Measurements from ENCODE around the gene BRMS1L. TPM values are rescaled to one million over a fixed set of nuclear protein-coding genes. Genes with fewer than 3 reads are reported as not detected.

Gene BRMS1L
- total and polyA plus RNA-seq, 2 of the 4 experiments (the other 2 are of a cell fraction) = 1.8 to 6.2 TPM

GRCh38 chr14:35915775-35916174 is 89.6 kb downstream of the BRMS1L start:
- H2BK15ac ChIP-seq (ENCODE audit: low read depth, low read length) = no peak overlapping the region
- no peaks in the 10 kb centered on the region for H3K4me1 ChIP-seq (ENCODE audit: control insufficient read depth, insufficient read depth, low read length)
- no peak for TF ChIP-seq RAD21 (IDR thresholded peaks at IDR 0.05; ENCODE audit: low read length)
- no peak for TF ChIP-seq ELK1 (IDR thresholded peaks at IDR 0.05; ENCODE audit: borderline replicate concordance, low read depth, low read length)
- TF ChIP-seq RCOR1 (IDR thresholded peaks at IDR 0.05; ENCODE audit: insufficient replicate concordance, low read length) = no peak
- TF ChIP-seq BHLHE40 (IDR thresholded peaks at IDR 0.05; ENCODE audit: low read depth, low read length) = no peak
- no peak for TF ChIP-seq MXI1 (IDR thresholded peaks at IDR 0.05; ENCODE audit: borderline replicate concordance, low read depth, low read length)
- TF ChIP-seq SMC3 (IDR thresholded peaks at IDR 0.05; ENCODE audit: low read depth, low read length) = no peak
- no peak for TF ChIP-seq CTCF (conservative IDR thresholded peaks at IDR 0.05; ENCODE audit: low read depth, low read length)
- no peak for TF ChIP-seq MAZ (IDR thresholded peaks at IDR 0.05; ENCODE audit: borderline replicate concordance, low read depth, low read length)
- TF ChIP-seq CEBPB (IDR thresholded peaks at IDR 0.05; ENCODE audit: low read depth, low read length) = no peak
- no peak for TF ChIP-seq POLR2A (IDR thresholded peaks at IDR 0.05; ENCODE audit: low read depth, low read length)
- no peak overlapping the region for H3K23ac ChIP-seq (ENCODE audit: low read depth, low read length)
- no CpG with 5 or more reads among the region's 1 CpG for whole genome bisulfite sequencing, 2 experiments (ENCODE audit: extremely low coverage in 2 of 2, insufficient read length in 1 of 2)
- ChIA-PET CTCF (no interaction called here), POLR2A (ENCODE audit: unreplicated experiment) (no interaction called here)
- intact Hi-C loops (cut with micrococcal nuclease) (no loop called here), dilution Hi-C loops (cut with HindIII; ENCODE audit: low sequenced_read_pairs, unreplicated experiment) (no loop called here), in situ Hi-C loops (cut with MboI; ENCODE audit: low sequenced_read_pairs) (no loop called here)
- no peak overlapping the region for H2BK5ac ChIP-seq (ENCODE audit: low read depth, low read length, poor library complexity, severe bottlenecking)
- H3K9me1 ChIP-seq (ENCODE audit: insufficient read depth, low read length) = no peaks in the 10 kb centered on the region
- no peaks in the 10 kb centered on the region for H3K36me3 ChIP-seq (ENCODE audit: control insufficient read depth, insufficient read depth, low read length)
- no peak overlapping the region for H2AK5ac ChIP-seq (ENCODE audit: low read depth, low read length)
- H2AFZ ChIP-seq (replicated peaks; ENCODE audit: low read length, poor library complexity) = no peak overlapping the region
- no peak overlapping the region for H2BK120ac ChIP-seq (ENCODE audit: low read depth, low read length)
- no peak for ATAC-seq (ENCODE audit: low read depth)
- H4K8ac ChIP-seq (ENCODE audit: low read depth in 2 of 2, low read length in 2 of 2) = no peak overlapping the region
- no peak overlapping the region for H3K4me3 ChIP-seq (ENCODE audit: insufficient read depth, low read depth, low read length)
- no peak overlapping the region for H3K4ac ChIP-seq (ENCODE audit: low read depth, low read length)
- no peak overlapping the region for H4K5ac ChIP-seq (ENCODE audit: low read depth, low read length)
- H3K9me3 ChIP-seq (ENCODE audit: control insufficient read depth, insufficient read depth, low read length) = no peaks in the 10 kb centered on the region
- no peak overlapping the region for H3K18ac ChIP-seq (ENCODE audit: low read depth, low read length)
- H4K91ac ChIP-seq (ENCODE audit: insufficient read depth, low read depth, low read length) = no peak overlapping the region
- no peak overlapping the region for H3K4me2 ChIP-seq (ENCODE audit: low read depth, low read length)
- no TSS peak for BruUV-seq (replicated peaks)
- no peak overlapping the region for H3K27ac ChIP-seq (ENCODE audit: insufficient read depth, low read length)
- H3K14ac ChIP-seq (replicated peaks; ENCODE audit: low read depth, low read length) = no peak overlapping the region
- no peak for DNase-seq
- no peak overlapping the region for H3K56ac ChIP-seq (ENCODE audit: extremely low read depth, insufficient read depth, low read length)
- no peak overlapping the region for H2AK9ac ChIP-seq (replicated peaks; ENCODE audit: low read depth, low read length, poor library complexity)
- H3K9ac ChIP-seq (ENCODE audit: low read depth, low read length) = no peak overlapping the region
- H4K20me1 ChIP-seq (ENCODE audit: insufficient read depth, low read length) = no peaks in the 10 kb centered on the region
- no peak overlapping the region for H2BK20ac ChIP-seq (ENCODE audit: low read depth, low read length)
- H3K27me3 ChIP-seq (ENCODE audit: control insufficient read depth, insufficient read depth, low read length) = no peaks in the 10 kb centered on the region
- H3K79me1 ChIP-seq (ENCODE audit: low read depth in 1 of 2, low read length in 2 of 2) = no peaks in the 10 kb centered on the region

Measured in IMR-90 (cell line).